HL-60/S4 treated with phorbol 12-myristate 13-acetate at 8.2 ng/mL for 4 days and 3 days (cell line): ENCODE measurements around the gene NBEAL2.

ENCODE experiments used
- in situ Hi-C: fragments of 300-500 bp; cut with MboI; formaldehyde crosslinking; loops from 2 replicates; pipeline ENCODE4 v1.15.0; 2022; ENCODE audit warnings: low sequenced_read_pairs

Gene NBEAL2

GRCh38 chr3:46986782-46987310, 7.4 kb downstream of the NBEAL2 start:
- in situ Hi-C loops: no loop called here

DNA sequence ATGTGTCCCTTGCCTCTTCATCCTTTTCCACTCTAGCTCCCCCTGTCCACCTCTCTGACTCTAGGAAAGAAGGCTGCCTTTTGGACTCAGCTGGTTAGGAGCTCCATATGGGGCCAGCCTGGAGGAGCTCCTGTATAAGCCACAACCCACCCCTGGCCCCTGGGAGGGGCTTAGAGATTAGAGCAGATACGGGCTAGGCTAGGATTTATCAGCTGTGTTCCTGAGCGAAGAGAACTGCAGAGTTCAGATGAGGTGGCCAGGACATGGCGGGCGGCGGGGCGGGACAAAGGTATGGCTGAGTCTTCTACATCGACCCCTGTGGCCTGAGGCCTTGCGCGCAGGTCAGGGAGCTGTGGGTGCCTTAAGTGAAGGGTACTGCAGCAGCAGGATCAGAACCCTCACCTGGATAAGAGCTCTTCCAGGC, 7.9 kb downstream of the NBEAL2 start:
- in situ Hi-C loops: no loop called here

DNA sequence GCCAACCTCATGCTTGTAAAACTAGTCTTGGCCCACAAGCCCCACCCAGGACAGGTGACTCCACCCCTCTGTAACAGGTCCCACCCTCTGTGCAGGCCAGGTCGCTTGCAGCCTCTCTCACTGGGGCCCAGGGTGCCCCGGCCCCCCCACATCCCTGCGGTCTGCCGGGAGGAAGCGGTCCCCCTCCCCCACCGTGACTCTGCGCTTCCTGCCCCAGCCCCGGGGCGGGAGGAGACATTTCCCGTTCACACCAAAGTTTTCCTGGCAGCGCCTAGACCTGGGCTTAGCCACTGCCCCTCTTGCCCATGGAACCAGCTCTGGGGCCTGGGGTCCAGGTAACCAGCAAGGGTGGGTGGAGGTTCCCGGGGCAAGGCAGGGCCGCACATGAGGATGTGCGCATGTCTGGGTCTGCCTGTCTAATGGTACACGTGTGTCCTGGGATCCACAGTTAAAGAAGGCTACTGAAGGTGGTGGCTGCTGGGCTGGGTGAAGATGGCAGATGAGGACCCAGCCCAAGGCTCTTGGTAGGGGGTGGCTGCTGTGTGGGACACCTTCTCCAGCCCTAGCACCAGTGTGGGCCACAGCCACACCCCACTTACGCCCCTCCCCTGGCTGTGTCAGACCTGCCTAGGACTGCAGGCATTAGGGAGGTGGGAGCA, 8.4 kb downstream of the NBEAL2 start:
- in situ Hi-C loops: no loop called here

DNA sequence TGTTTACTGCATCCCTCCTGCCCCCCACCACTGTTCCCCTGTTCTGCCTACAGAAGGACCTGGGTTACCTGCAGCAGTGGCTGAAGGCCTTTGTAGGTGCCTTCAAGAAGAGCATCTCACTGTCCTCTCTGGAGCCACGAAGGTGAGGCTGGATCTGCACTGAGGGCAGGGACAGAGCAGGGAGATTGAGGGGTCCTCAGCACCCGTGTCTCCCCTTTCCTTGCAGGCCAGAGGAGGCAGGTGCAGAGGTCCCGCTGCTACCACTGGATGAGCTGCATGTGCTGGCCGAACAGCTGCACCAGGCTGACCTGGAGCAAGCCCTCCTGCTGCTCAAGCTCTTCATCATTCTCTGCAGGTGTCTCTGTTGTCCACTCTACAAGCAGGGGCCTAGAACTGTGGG, 9.2 kb downstream of the NBEAL2 start:
- in situ Hi-C loops: no loop called here

GRCh38 chr3:46989146-46989810, 9.8 kb downstream of the NBEAL2 start:
- in situ Hi-C loops: no loop called here

DNA sequence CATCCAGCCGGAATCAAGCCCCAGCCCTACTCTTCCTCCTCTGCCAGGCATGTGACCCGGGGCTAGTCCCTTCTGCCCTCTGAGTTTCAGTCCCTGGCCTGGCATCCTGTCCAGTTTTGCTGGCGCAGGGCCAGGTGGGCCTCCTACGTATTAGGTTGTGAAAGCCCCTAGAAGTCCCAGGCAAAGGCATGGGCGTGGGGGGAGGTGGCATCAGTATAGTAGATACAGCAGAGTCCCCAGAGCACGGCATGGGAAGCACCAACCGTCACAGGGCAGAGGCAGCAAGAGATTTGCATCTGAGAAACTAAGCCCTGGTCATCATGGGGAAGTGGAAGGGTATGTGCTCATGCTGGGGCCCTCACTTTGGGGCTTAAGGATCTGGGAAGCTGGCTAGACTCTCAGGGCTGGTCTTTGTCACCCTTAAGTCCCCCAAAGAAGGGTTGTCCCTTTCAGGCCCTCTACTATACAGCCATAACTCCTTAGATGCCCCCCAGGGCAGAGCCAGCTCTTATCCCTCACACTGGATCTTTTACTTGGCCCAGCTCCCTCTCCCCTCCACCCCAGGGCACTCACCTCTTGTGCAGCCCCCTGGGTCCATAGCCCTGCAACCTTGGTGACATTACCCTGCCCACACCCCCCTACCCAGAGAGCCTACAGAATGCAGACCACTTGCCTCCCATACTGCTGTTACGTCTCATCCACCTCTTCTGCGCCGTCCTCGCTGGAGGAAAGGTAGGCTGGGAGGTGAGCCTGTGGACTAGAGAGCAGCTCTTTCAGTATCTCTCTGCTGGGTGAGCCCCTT, 11.3 kb downstream of the NBEAL2 start:
- in situ Hi-C loops: no loop called here

DNA sequence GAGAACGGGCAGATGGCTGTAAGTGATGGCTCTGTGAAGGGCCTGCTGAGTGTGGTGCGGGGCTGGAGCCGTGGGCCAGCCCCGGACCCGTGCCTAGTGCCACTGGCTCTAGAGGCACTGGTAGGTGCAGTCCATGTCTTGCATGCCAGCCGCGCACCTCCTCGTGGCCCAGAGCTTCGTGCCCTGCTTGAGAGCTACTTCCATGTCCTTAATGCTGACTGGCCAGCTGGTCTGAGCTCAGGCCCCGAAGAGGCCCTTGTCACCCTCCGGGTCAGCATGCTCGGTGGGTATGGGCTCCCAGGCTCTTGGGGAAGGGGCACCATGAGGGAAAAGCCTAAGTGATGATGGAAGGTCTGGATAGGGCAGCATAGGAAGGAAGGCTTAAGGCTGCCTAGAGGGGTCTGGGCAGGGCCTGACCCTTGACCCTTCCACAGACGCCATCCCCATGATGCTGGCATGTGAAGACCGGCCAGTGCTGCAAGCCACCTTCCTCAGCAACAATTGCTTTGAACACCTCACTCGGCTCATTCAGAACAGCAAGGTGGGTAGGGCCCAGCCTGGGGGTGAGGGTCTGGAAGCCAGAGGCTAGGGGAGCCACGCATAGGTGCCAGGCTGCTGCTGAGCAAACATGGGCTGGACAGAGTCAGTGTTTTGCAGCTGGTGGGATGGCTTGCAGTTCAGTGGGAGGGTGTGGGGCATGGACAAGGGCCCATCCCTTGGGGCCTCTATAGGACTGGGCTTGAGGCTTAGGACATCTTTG, 12.1 kb downstream of the NBEAL2 start:
- in situ Hi-C loops: no loop called here

DNA sequence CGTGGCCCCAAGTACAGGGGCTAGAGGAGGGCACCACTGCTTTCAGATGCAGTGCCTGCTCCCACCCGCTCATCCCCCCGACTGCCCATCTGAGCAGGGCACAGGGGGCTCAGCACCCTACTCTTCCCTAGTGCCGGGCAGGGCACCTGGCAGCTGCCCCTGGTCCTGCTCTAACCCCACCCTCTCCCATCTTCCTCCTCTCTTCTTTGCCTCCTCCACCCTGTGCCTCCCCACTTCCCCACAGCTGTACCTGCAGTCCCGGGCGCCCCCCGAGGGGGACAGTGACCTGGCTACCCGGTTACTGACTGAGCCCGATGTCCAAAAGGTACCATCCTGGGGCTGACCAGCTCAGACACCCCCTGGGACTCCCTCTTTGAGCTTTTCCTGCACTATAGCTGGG, 12.8 kb downstream of the NBEAL2 start:
- in situ Hi-C loops: no loop called here

GRCh38 chr3:46993292-46993691, 13.8 kb downstream of the NBEAL2 start:
- in situ Hi-C loops: no loop called here

GRCh38 chr3:46993986-46994385, 14.5 kb downstream of the NBEAL2 start:
- in situ Hi-C loops: no loop called here

DNA sequence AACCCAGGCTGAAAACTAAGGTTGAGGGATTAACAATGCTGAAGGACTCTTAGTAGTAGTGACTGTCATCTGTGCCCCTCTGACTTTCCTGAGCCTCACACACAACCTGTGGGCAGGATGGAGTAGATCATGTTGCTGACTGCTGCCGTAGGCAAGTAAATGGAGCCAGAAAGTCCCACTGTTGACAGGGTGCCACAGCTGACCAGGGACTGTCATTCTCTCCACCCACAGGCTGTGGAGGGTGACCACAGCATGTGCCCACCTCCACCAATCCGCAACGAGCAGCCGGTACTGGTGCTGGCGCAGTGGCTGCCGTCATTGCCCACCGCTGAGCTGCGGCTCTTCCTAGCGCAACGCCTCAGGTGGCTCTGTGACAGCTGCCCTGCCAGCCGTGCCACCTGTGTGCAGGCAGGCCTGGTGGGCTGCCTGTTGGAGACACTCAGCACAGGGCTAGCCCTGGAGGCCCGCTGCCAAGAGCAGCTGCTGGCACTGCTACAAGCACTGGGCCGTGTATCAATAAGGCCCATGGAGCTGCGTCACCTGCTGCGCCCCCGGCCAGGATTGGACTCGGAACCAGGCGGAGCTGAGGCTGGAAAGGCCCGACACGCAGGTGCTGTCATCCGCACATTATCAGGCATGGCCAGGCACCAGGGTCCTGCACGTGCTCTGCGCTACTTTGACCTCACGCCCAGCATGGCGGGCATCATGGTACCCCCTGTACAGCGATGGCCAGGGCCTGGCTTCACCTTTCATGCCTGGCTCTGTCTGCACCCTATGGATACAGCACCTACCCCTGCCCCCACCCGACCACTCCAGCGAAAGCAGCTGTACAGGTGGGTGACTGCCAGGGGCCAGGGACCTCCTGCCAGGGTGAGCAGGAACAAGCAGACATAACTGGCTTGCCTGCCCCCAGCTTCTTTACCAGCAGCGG, 15.6 kb downstream of the NBEAL2 start:
- in situ Hi-C loops: no loop called here

GRCh38 chr3:46995901-46996562, 16.6 kb downstream of the NBEAL2 start:
- in situ Hi-C loops: no loop called here

DNA sequence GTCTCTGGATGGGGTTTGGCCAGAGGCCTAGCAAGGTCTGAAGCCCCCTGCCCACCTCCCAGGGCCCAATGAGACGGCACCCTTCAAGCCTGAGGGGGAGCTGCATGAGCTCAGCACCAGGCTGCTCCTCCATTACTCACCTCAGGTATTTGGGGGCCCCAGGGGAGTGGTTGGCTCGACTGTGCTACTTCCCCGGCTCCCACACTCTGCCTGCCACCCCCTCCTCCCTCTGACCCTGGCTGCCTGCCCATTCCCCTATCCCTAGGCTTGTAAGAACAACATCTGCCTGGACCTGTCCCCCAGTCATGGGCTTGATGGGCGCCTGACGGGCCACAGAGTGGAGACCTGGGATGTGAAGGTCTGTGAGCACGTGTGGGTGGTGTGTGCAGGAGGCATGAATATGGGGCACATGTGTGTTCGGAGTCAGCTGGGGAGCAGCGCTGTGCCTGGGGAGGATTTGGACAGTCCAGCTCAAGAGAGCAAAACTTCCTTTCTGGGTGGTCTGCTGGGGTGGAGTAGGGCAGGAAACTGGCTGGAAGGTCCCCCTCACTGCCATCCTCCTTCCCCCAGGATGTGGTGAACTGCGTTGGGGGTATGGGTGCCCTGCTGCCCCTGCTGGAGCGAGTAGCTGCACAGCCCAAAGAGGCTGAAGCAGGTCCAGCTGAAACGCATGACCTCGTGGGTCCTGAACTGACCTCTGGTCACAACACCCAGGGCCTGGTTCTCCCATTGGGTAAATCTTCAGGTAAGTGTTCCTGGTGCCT, 17.4 kb downstream of the NBEAL2 start:
- in situ Hi-C loops: no loop called here

DNA sequence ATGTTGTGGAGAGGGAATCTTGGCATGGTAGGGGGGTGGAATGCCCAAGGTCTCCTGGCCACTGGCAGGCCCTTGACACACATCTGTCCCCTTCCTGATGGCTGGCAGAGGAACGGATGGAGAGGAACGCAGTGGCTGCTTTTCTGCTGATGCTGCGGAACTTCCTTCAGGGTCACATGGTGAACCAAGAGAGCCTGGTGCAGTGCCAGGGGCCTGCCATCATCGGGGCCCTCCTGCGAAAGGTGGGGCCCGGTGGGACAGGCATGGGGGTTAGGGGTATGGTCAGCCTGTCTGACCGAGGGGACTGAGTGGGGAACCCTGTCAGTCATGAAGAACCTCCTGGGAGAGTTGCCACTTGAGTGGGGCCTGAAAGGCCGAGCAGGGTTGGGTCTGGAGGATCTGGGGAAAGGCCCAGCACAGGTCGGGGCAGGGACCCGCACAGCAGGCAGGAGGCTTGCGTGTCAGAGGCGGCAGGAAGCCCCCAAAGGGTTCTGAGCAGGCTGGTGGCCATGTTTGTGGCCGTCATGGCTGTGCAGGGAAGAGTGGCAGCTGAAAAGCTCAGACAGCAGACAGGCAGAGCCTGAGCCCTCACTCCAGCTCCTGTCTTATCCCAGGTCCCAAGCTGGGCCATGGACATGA, 18.1 kb downstream of the NBEAL2 start:
- in situ Hi-C loops: no loop called here

GRCh38 chr3:46998121-46998851, 18.8 kb downstream of the NBEAL2 start:
- in situ Hi-C loops: no loop called here

- in situ Hi-C loops: no loop called here
Measured at GRCh38 chr3:46998852-46999515, 19.5 kb downstream of the NBEAL2 start.
